Activated naive CD4-positive, alpha-beta T cell treated with anti-CD3 and anti-CD28 coated beads, Interleukin-2, amount 10 ng/mL, durations not matched to agents 7 days and 5 days (primary cell): ENCODE measurements around the gene OAS1.

ENCODE experiments used
- CTCF ChIA-PET: fragments of 350-600 bp; sonication (Branson Sonifier 250); formaldehyde crosslinking; loops from one replicate; lab custom pipeline; 2021; ENCODE audit warnings: antibody characterized with exemption; lab: Charles Lee
- DNase-seq: peaks from one replicate; pipeline ENCODE4 v3.0.0-alpha.2; 2020
- H3K27ac Mint-ChIP-seq: one replicate; pipeline ENCODE4 v1.8.0; 2021; ENCODE audit warnings: mild to moderate bottlenecking, moderate library complexity, mixed read lengths
- H3K27me3 Mint-ChIP-seq: one replicate; pipeline ENCODE4 v1.8.0; 2021; ENCODE audit warnings: mild to moderate bottlenecking, mixed read lengths
- H3K36me3 Mint-ChIP-seq: one replicate; pipeline ENCODE4 v1.8.0; 2021; ENCODE audit warnings: mixed read lengths
- H3K4me1 Mint-ChIP-seq: one replicate; pipeline ENCODE4 v1.8.0; 2021; ENCODE audit warnings: mixed read lengths
- H3K4me3 Mint-ChIP-seq: one replicate; pipeline ENCODE4 v1.8.0; 2021; ENCODE audit warnings: mild to moderate bottlenecking, moderate library complexity, mixed read lengths
- H3K9me3 Mint-ChIP-seq: one replicate; pipeline ENCODE4 v1.8.0; 2021; ENCODE audit warnings: mixed read lengths

The OAS1 gene

DNA sequence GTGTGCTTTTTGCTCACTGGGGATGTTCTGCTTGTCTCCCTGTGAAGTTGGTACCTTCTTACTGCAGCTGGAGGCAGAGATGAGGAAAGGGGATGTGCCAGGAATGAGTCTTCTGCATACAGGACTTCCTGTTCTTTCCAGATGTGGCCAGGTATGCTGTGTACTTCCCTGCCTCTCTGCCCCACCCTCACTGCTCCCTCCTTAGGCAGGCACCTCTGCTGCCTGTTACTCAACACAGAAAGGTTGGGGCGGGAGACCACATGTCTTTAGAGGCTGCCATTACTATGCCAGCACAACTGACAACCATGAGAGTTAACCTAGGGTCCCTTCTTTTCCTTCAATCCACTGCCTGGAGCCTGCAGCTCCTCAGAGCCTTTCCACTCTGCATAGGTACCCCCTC lies 29.5 kb downstream of the OAS1 start:
- CTCF ChIA-PET, result no interaction called here
- H3K4me3 Mint-ChIP-seq, result no peak overlapping the region
- peak overlapping the region; percentile 47 for H3K27ac Mint-ChIP-seq
- H3K27me3 Mint-ChIP-seq, result peaks cover 11% of the 10 kb centered on the region
- no peaks in the 10 kb centered on the region for H3K9me3 Mint-ChIP-seq
- DNase-seq, result no peak
- peaks cover 32% of the 10 kb centered on the region for H3K4me1 Mint-ChIP-seq
- H3K36me3 Mint-ChIP-seq, result peaks cover 2% of the 10 kb centered on the region

DNA sequence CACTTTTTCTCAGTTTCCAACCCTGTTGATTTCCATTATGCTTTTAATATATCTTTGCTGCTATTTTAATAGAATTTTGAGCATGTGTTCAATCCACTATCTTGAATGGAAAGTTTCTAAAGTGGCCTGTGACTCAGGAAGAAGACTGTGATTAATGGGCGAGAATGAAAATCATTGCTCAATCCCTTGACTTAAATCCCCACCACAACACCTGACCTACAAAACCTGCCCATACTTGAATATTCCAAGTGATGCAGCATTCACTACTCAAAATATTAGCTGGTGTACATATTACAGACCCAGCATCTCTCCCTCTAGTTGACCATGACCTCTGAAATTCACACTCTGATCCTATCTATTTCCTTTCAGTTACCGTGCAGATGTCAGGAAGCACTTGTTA lies 30.2 kb downstream of the OAS1 start:
- Mint-ChIP-seq H3K27ac (peak overlapping the region; percentile 29), H3K4me3 (peak overlapping the region; percentile 6), H3K9me3 (no peaks in the 10 kb centered on the region), H3K27me3 (peaks cover 11% of the 10 kb centered on the region), H3K4me1 (peaks cover 33% of the 10 kb centered on the region), H3K36me3 (peaks cover 7% of the 10 kb centered on the region)
- CTCF ChIA-PET, result interaction anchor here (1.1 to 1.7 kb wide), 4 partner anchors 12 to 56 kb away, joined by 4 to 7 read pairs (median 6); no protein-coding TSS in a partner anchor
- no peak for DNase-seq

GRCh38 chr12:112937741-112938719 lies 31.3 kb downstream of the OAS1 start, which contains the start of gene OAS3:
TSS of gene OAS3 (plus strand) at chr12:112938474. CDS start at chr12:112938531, 57 bp downstream.
- CTCF ChIA-PET, result interaction anchor here (0.6 to 1.7 kb wide), 7 partner anchors 13 to 55 kb away, joined by 3 to 7 read pairs (median 5); partner anchors contain the start of gene OAS2
- peaks cover 12% of the 10 kb centered on the region for H3K36me3 Mint-ChIP-seq
- H3K4me1 Mint-ChIP-seq, result peaks cover 35% of the 10 kb centered on the region
- H3K27ac Mint-ChIP-seq, result peak within 1 kb of the TSS; percentile 86
- no peaks in the 10 kb centered on the region for H3K9me3 Mint-ChIP-seq
- peak within 1 kb of the TSS; percentile 78 for H3K4me3 Mint-ChIP-seq
- peak; percentile 85 for DNase-seq
- peaks cover 6% of the 10 kb centered on the region for H3K27me3 Mint-ChIP-seq

GRCh38 chr12:112938751-112939150 lies 32.0 kb downstream of the OAS1 start:
- Mint-ChIP-seq H3K36me3 (peaks cover 12% of the 10 kb centered on the region), H3K4me1 (peaks cover 35% of the 10 kb centered on the region), H3K9me3 (no peaks in the 10 kb centered on the region), H3K27ac (peak overlapping the region; percentile 85), H3K27me3 (peaks cover 6% of the 10 kb centered on the region), H3K4me3 (peak overlapping the region; percentile 78)
- CTCF ChIA-PET, result interaction anchor here (0.6 to 1.7 kb wide), 3 partner anchors 38 to 54 kb away, joined by 3 to 6 read pairs (median 5); partner anchors contain the start of gene OAS2
- no peak for DNase-seq

DNA sequence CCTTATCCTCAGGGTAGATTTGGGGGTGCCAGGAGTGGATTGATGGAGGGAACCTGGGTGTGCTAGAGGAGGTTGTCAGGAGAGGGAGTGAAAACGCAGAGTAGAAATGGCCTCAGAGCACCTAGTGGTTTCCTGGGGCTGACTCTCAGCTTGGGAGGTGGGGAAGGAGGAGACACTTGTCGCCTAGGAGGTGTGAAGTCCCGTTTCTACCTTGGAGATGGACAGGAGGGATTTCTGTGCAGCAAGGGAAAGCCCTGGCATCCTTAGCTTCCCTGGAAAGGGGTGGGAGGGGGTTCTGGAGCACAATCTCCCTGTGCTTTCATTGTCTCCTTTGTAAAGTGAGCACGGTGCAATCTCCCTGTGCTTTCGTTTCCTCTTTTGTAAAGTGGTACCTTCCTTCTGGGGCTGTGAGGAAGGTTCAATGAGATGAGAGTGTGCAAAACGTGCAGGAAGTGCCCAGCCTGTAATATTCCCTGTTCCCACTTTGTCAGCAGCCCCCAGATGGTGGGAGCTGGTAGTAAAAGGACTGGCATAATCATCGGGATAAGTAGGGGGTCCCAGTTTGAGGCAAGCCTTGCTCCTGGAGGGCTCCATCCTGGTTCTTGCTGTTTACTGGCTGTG lies 33.1 kb downstream of the OAS1 start:
- Mint-ChIP-seq H3K27me3 (no peaks in the 10 kb centered on the region), H3K4me3 (peak overlapping the region; percentile 78), H3K36me3 (peaks cover 20% of the 10 kb centered on the region), H3K27ac (peak overlapping the region; percentile 86), H3K4me1 (peaks cover 33% of the 10 kb centered on the region), H3K9me3 (no peaks in the 10 kb centered on the region)
- peak; percentile 41 for DNase-seq
- CTCF ChIA-PET, result interaction anchor here (1.0 to 2.0 kb wide), 4 partner anchors 11 to 53 kb away, joined by 3 to 10 read pairs (median 6); no protein-coding TSS in a partner anchor

DNA sequence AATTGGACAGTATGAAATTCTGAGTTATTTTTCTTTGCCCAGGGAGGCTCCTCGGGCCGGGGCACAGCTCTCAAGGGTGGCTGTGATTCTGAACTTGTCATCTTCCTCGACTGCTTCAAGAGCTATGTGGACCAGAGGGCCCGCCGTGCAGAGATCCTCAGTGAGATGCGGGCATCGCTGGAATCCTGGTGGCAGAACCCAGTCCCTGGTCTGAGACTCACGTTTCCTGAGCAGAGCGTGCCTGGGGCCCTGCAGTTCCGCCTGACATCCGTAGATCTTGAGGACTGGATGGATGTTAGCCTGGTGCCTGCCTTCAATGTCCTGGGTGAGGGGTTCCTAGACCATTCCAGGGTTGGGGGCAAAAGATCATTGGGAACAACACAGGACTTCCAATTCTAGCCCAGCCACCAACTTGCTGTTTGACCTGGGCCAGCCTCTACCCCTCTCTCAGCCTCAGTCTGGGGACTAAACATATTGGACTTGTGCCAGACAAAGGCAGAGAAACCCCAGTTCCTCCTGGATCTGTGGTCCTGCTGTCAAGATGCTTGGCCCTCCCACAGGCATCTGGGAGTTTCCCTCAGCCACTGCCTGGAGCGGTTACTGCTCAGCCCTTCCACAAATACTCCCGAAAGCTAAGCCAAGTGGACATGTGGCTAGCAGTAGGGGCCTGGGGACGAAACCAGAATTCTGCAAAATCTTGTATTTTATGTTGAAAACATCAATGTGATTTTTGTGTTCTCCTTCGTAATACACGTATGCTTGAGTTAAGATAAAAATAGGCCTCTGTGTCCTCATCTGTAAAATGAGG lies 35.0 kb downstream of the OAS1 start:
- no peak for DNase-seq
- CTCF ChIA-PET, result interaction anchor here (1.2 to 1.6 kb wide), 2 partner anchors 41 kb away, joined by 3 to 5 read pairs; no protein-coding TSS in a partner anchor

DNA sequence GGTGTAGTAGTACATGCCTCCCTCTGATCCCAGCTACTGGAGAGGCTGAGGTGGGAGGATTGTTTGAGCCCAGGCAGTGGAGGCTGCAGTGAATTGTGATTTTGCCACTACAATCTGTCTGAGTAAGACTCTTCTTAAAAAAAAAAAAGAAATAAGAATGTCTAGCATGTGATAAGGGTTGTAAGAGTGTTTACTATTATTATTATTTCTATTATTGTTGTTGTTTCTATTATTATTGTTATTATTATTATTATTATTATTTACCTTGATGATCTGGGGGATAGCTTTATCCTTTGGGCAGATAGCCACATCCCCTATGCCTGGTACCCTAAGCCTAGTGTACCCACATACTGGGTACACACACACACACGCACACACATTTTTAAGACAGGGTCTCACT lies 35.8 kb downstream of the OAS1 start:
- no peaks in the 10 kb centered on the region for H3K27me3 Mint-ChIP-seq
- peaks cover 28% of the 10 kb centered on the region for H3K4me1 Mint-ChIP-seq
- H3K4me3 Mint-ChIP-seq, result no peak overlapping the region
- CTCF ChIA-PET, result interaction anchor here (0.8 to 1.6 kb wide), 3 partner anchors 12 to 50 kb away, joined by 3 to 5 read pairs (median 3); no protein-coding TSS in a partner anchor
- H3K36me3 Mint-ChIP-seq, result peaks cover 39% of the 10 kb centered on the region
- no peak overlapping the region for H3K27ac Mint-ChIP-seq
- no peak for DNase-seq
- H3K9me3 Mint-ChIP-seq, result no peaks in the 10 kb centered on the region

More for the DNA sequence above, 35.0 kb downstream of the OAS1 start:
- Mint-ChIP-seq H3K4me1 (peaks cover 33% of the 10 kb centered on the region), H3K9me3 (no peaks in the 10 kb centered on the region), H3K36me3 (peaks cover 30% of the 10 kb centered on the region), H3K27ac (no peak overlapping the region), H3K4me3 (no peak overlapping the region), H3K27me3 (no peaks in the 10 kb centered on the region)

GRCh38 chr12:112944024-112944690 lies 37.4 kb downstream of the OAS1 start:
- H3K36me3 Mint-ChIP-seq, result peaks cover 49% of the 10 kb centered on the region
- no peak overlapping the region for H3K27ac Mint-ChIP-seq
- CTCF ChIA-PET, result interaction anchor here (1.2 kb wide), 1 partner anchor 48 kb away, joined by 3 read pairs; no protein-coding TSS in a partner anchor
- DNase-seq, result no peak
- H3K4me3 Mint-ChIP-seq, result no peak overlapping the region
- no peaks in the 10 kb centered on the region for H3K27me3 Mint-ChIP-seq
- peaks cover 18% of the 10 kb centered on the region for H3K4me1 Mint-ChIP-seq
- H3K9me3 Mint-ChIP-seq, result no peaks in the 10 kb centered on the region

GRCh38 chr12:112945515-112945914 lies 38.8 kb downstream of the OAS1 start:
- Mint-ChIP-seq H3K4me3 (no peak overlapping the region), H3K4me1 (peaks cover 5% of the 10 kb centered on the region), H3K27me3 (no peaks in the 10 kb centered on the region), H3K27ac (no peak overlapping the region), H3K36me3 (peaks cover 54% of the 10 kb centered on the region), H3K9me3 (no peaks in the 10 kb centered on the region)
- CTCF ChIA-PET, result no interaction called here
- DNase-seq, result no peak

GRCh38 chr12:112946236-112947000 lies 39.7 kb downstream of the OAS1 start:
- H3K36me3 Mint-ChIP-seq, result peaks cover 61% of the 10 kb centered on the region
- no peak for DNase-seq
- no peaks in the 10 kb centered on the region for H3K27me3 Mint-ChIP-seq
- no peak overlapping the region for H3K4me3 Mint-ChIP-seq
- H3K9me3 Mint-ChIP-seq, result no peaks in the 10 kb centered on the region
- CTCF ChIA-PET, result interaction anchor here (1.2 kb wide), 1 partner anchor 39 kb away, joined by 3 read pairs; no protein-coding TSS in a partner anchor
- peaks cover 2% of the 10 kb centered on the region for H3K4me1 Mint-ChIP-seq
- no peak overlapping the region for H3K27ac Mint-ChIP-seq

GRCh38 chr12:112947314-112947713 lies 40.6 kb downstream of the OAS1 start:
- Mint-ChIP-seq H3K27ac (no peak overlapping the region), H3K27me3 (no peaks in the 10 kb centered on the region), H3K4me3 (no peak overlapping the region), H3K36me3 (peaks cover 59% of the 10 kb centered on the region), H3K4me1 (no peaks in the 10 kb centered on the region), H3K9me3 (no peaks in the 10 kb centered on the region)
- CTCF ChIA-PET, result interaction anchor here (1.2 kb wide), 1 partner anchor 40 kb away, joined by 3 read pairs; no protein-coding TSS in a partner anchor
- DNase-seq, result no peak

DNA sequence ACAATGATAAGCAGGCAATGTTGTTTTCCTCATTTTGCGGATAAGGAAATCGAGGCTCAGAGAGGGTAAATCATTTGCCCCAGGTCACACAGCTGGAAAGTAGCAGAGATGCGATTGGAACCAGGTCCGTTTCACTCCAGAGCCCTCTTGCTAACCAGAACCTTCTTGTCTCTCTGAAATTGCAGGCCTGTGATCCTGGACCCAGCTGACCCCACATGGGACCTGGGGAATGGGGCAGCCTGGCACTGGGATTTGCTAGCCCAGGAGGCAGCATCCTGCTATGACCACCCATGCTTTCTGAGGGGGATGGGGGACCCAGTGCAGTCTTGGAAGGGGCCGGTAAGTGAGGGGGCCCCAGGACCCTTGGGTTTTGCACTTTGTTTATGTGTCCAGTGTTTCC lies 41.0 kb downstream of the OAS1 start:
- Mint-ChIP-seq H3K27ac (no peak overlapping the region), H3K4me1 (no peaks in the 10 kb centered on the region), H3K36me3 (peaks cover 62% of the 10 kb centered on the region), H3K27me3 (no peaks in the 10 kb centered on the region), H3K4me3 (no peak overlapping the region), H3K9me3 (no peaks in the 10 kb centered on the region)
- DNase-seq, result no peak
- CTCF ChIA-PET, result interaction anchor here (1.8 kb wide), 1 partner anchor 45 kb away, joined by 10 read pairs; no protein-coding TSS in a partner anchor
